ENCODE results near the gene STK10.

GRCh38 chr5:172216345-172216744 is 28.3 kb upstream of the STK10 start:
- TF ChIP-seq CTCF (IDR thresholded peaks at IDR 0.05) (no peak), POLR2A (IDR thresholded peaks at IDR 0.05) (no peak)
